Tibial artery (tissue), 4 donors: ENCODE measurements around the gene CYP27C1.
"Not testable (repeated sequence)": the region's sequence is repeated elsewhere in the genome, so short reads cannot be mapped to it uniquely, and the experiment has no call there.

Source experiments
- DNase-seq, 2 donors: peaks; one replicate each; pipeline ENCODE4 v3.0.0-alpha.2; 2019
- H3K27ac ChIP-seq, 2 donors: fragments of 200-600 bp; sonication (generic) in 1 of 2; 1 replicate in 1 of 2; 2 replicates in 1 of 2; pipeline ENCODE4 v1.5.1; 2018 to 2019; ENCODE audit warnings: mild to moderate bottlenecking in 1 of 2
- H3K27me3 ChIP-seq, 2 donors: fragments of 200-600 bp; sonication (generic) in 1 of 2; one replicate each; pipeline versions ENCODE4 v1.5.1 to v1.6.0; 2016 to 2019
- H3K36me3 ChIP-seq, 3 donors: fragments of 200-600 bp; sonication (generic) in 2 of 3; one replicate each; pipeline ENCODE4 v1.5.1; 2016 to 2019; ENCODE audit warnings: mild to moderate bottlenecking in 2 of 3
- H3K4me1 ChIP-seq, 4 donors: fragments of 200-600 bp; sonication (generic) in 2 of 4; 1 replicate in 3 of 4; 2 replicates in 1 of 4; pipeline ENCODE4 v1.5.1; 2016 to 2019
- H3K4me3 ChIP-seq, 2 donors: fragments of 200-600 bp; sonication (generic) in 1 of 2; 1 replicate in 1 of 2; 2 replicates in 1 of 2; pipeline ENCODE4 v1.5.1; 2018 to 2019; ENCODE audit warnings: mild to moderate bottlenecking in 2 of 2
- H3K9me3 ChIP-seq, 3 donors: fragments of 200-600 bp; sonication (generic) in 1 of 3; one replicate each; pipeline ENCODE4 v1.5.1; 2016 to 2019
- CTCF ChIP-seq, 2 experiments: fragments of 200-600 bp in 1 of 2; fragments of 450-650 bp in 1 of 2; IDR thresholded peaks; one replicate each; pipeline ENCODE4 v1.5.1; 2017 to 2019; ENCODE audit warnings: antibody characterized with exemption in 2 of 2, mild to moderate bottlenecking in 1 of 2, moderate library complexity in 1 of 2
- intact Hi-C: fragments of 100-400 bp; cut with DNase I; formaldehyde crosslinking; loops from one replicate; pipeline ENCODE4 v1.15.0; 2023; ENCODE audit warnings: low total_unique reads

Gene CYP27C1

GRCh38 chr2:127219171-127220070, 678 bp downstream of the CYP27C1 start:
- peak overlapping the region; percentile 42 to 60 for H3K4me3 ChIP-seq
- peaks cover 8 to 23% (median 18%) of the 10 kb centered on the region in 4 donors for H3K4me1 ChIP-seq
- H3K36me3 ChIP-seq: no peaks in the 10 kb centered on the region
- no peak overlapping the region for H3K27ac ChIP-seq
- no peaks in the 10 kb centered on the region for H3K9me3 ChIP-seq
- no peak for TF ChIP-seq CTCF (IDR thresholded peaks at IDR 0.05)
- intact Hi-C loops: no loop called here
- peaks cover 0 to 46% of the 10 kb centered on the region in 2 donors for H3K27me3 ChIP-seq
- DNase-seq: no peak

DNA sequence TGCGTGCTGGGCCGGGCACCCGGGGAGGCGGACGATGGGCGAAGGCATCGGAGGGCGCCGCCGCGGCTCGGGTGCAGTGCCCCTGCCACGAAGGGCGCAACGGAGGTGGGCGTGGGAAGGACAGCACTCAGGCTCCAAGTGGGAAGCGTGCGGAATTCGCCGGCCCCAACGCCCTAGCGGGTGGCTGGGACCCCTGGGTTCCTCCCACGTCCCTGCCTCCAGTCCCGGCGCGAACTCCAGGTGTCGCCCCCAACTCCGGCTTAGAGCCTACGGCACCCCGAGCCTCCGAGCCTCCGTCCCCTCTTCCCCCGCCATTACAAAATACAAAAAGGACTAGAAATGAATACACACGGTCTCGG, 1.3 kb downstream of the CYP27C1 start:
- no peaks in the 10 kb centered on the region for H3K36me3 ChIP-seq
- no peaks in the 10 kb centered on the region for H3K9me3 ChIP-seq
- intact Hi-C loops: no loop called here
- H3K4me1 ChIP-seq: peaks cover 8 to 23% (median 18%) of the 10 kb centered on the region in 4 donors
- no peak overlapping the region for H3K27ac ChIP-seq
- H3K27me3 ChIP-seq: peaks cover 0 to 46% of the 10 kb centered on the region in 2 donors
- no peak for TF ChIP-seq CTCF (IDR thresholded peaks at IDR 0.05)
- DNase-seq: no peak
- H3K4me3 ChIP-seq: peak overlapping the region; percentile 42 to 60

DNA sequence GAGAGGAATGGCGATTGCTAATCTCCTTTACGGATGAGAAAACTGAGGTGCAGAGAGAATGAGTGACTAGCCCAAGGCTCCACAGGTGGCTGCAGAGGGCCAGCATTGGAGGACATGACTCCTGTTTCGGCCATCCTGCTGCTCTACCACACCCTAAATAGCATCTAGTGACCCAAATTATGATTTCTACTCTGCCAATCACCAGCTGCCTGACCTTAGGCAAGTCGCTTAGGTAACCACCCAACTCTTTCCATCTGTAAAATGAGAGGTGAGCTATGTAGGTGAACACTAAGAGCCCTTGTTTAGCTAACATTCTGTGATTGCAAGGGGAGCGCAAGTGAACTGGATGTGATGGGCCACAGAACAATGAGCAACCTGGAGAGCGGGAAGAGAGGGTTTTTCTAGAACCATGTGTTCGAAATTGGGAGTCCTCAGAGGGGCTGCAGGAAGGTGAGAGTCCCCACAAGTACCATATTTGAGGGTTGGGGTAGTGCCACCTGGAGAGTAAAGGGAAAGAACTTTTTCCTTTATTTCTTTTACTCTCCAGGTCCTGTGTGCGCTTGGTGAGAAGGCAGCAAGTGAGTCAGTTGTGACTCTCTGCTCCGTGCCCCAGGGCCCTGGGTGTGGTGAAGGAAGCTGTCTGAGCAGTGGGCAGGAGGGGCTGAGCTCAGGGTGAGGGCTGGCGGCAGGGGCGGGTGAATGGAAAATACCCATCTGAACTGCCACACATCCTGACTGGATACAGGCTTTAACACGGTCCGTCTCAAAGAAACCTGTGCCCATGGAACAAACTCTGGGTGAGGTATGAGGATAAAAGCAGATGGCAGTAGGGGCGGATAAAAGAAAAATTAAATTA, 2.4 kb downstream of the CYP27C1 start:
- peaks cover 8 to 23% (median 18%) of the 10 kb centered on the region in 4 donors for H3K4me1 ChIP-seq
- no peaks in the 10 kb centered on the region for H3K36me3 ChIP-seq
- H3K9me3 ChIP-seq: peaks cover 0 to 9% (median 0%) of the 10 kb centered on the region in 3 donors
- no peak for DNase-seq
- H3K27ac ChIP-seq: no peak overlapping the region
- intact Hi-C loops: no loop called here
- no peak overlapping the region for H3K4me3 ChIP-seq
- H3K27me3 ChIP-seq: peaks cover 0 to 46% of the 10 kb centered on the region in 2 donors
- no peak for TF ChIP-seq CTCF (IDR thresholded peaks at IDR 0.05)

DNA sequence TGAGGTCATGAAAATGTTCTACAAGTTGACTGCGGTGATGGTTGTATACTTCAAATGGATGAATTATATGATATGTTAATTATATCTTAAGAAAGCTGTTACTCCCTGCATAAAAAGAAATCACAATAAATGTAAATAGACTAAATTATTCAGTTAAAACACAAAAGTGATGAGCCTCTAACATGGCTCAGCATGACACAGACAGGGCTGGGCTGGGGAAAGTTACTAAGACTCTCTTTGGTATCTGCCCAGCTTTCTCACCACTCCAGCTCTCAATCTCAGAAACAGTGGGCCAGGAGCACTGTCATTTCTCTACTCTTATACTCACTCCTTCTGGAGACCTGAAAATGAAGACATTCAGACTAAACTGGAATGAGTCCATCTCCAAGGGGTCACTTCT, 3.5 kb downstream of the CYP27C1 start:
- H3K27ac ChIP-seq: no peak overlapping the region
- peaks cover 0 to 9% (median 0%) of the 10 kb centered on the region in 3 donors for H3K9me3 ChIP-seq
- peaks cover 8 to 23% (median 18%) of the 10 kb centered on the region in 4 donors for H3K4me1 ChIP-seq
- TF ChIP-seq CTCF (IDR thresholded peaks at IDR 0.05): no peak
- no peak for DNase-seq
- intact Hi-C loops: no loop called here
- H3K4me3 ChIP-seq: no peak overlapping the region
- H3K36me3 ChIP-seq: no peaks in the 10 kb centered on the region
- peaks cover 0 to 41% of the 10 kb centered on the region in 2 donors for H3K27me3 ChIP-seq

- intact Hi-C loops: no loop called here
- no peak for TF ChIP-seq CTCF (IDR thresholded peaks at IDR 0.05)
- no peaks in the 10 kb centered on the region for H3K36me3 ChIP-seq
- H3K4me3 ChIP-seq: no peak overlapping the region
- no peak for DNase-seq
- H3K27ac ChIP-seq: no peak overlapping the region
- peaks cover 8 to 23% (median 18%) of the 10 kb centered on the region in 4 donors for H3K4me1 ChIP-seq
- peaks cover 0 to 9% (median 0%) of the 10 kb centered on the region in 3 donors for H3K9me3 ChIP-seq
- H3K27me3 ChIP-seq: peaks cover 0 to 36% of the 10 kb centered on the region in 2 donors
Measured at GRCh38 chr2:127216095-127216494, 4.0 kb downstream of the CYP27C1 start.

GRCh38 chr2:127214201-127214600, 5.9 kb downstream of the CYP27C1 start:
- H3K4me1 ChIP-seq, intact Hi-C loops, H3K36me3 ChIP-seq, H3K27ac ChIP-seq, H3K4me3 ChIP-seq, DNase-seq, H3K9me3 ChIP-seq: not testable (repeated sequence)
- peaks cover 0 to 19% of the 10 kb centered on the region in 2 donors for H3K27me3 ChIP-seq
